HG03103 (cell line): ENCODE results near the gene CDK11B.
"Not testable (repeated sequence)": the region's sequence is repeated elsewhere in the genome, so short reads cannot be mapped to it uniquely, and the experiment has no call there.

ENCODE experiments used
- ATAC-seq: cut with Tn5 transposase; IDR thresholded peaks from one replicate; pipeline ENCODE4 v1.9.1; 2021; ENCODE audit warnings: low read depth; ENCODE audit not compliant: unreplicated experiment

CDK11B gene

DNA sequence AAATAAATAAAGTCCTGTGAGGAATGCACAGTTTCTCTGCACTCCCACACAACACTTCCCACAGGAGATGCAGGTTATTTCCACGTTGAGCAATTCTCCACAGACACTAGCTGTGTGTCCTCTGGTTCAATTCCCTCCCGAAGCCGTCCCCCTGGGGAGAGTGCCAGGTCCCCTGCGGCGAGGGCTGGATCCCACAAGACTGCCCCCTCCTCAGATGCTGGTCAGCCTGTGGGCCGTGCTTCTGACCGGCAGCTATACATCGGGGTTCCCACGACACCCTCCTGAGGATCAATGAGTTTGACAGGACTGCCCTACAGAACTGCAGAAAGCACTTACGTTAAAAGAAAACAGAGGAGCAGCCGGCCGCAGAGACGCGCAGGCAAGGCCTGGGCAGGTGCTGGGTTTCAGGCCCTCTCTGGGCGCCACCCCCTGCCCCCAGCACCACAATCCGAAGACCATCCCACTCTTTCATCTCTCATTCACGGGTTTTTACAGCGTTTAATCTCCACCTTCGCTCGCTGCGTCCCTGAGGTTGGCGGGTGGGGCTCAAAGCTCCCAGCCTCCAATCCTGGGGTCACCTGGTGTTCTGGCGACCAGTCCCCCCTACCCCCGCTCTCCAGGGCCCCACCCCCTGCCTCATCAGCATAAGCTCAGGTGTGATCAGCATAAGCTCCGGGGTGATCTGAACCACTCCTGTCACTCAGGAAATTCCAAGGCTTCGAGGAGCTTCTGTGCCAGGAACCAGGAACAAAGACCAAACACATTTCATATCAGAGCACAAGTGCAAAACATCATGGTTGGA is 24.5 kb upstream of the CDK11B start:
- no peak for ATAC-seq

DNA sequence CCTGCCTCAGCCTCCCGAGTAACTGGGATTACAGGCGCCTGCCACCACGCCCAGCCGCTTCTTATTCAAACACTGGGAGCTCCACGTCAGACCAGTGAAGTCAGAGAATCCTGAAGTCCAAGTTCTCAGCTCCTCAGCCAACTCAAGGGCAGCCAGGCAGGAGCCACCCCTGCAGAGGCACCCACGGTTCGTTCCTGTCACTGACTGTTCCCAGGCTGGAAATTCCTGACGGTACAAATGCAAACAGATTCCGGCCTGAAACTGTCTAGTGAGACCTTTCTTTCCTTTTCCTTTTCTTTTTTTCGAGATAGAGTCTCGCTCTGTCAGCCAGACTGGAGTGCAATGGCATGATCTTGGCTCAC is 22.1 kb upstream of the CDK11B start:
- no peak for ATAC-seq

DNA sequence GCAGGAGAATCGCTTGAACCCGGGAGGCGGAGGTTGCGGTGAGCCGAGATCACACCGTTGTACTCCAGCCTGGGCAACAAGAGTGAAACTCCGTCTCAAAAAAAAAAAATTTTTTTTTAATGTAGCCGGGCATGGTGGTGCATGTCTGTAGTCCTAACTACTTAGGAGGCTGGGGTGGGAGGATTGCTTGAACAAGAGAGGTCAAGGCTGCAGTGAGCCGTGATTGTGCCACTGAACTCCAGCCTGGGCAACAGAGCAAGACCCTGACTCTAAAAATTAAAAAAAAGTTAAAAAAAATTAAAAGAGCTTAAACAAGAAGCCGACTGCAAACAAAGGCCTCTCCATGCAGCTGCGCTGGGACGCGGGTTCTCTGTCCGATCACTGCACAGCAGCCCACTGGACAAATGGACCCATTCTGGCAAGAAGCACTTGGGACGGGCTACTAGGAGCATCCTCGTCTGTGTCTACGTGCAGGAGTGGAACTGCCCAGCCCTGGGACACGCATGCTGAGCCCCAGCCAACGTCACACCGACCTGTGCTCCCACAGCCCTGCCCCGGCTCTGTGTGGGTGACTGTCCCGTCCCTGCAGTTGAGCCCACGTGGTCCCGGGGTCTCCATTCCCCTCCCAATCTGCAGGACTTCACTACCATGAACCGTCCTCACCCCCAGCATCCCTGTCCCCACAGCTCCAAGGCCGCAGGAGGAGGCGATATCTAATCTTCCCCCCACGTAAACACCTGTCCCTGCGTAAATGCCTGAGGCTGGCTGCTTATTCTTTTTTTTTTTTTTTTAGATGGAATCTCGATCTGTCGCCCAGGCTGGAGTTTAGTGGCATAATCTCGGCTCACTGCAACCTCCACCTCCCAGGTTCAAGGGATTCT is 21.5 kb upstream of the CDK11B start:
- ATAC-seq = no peak

DNA sequence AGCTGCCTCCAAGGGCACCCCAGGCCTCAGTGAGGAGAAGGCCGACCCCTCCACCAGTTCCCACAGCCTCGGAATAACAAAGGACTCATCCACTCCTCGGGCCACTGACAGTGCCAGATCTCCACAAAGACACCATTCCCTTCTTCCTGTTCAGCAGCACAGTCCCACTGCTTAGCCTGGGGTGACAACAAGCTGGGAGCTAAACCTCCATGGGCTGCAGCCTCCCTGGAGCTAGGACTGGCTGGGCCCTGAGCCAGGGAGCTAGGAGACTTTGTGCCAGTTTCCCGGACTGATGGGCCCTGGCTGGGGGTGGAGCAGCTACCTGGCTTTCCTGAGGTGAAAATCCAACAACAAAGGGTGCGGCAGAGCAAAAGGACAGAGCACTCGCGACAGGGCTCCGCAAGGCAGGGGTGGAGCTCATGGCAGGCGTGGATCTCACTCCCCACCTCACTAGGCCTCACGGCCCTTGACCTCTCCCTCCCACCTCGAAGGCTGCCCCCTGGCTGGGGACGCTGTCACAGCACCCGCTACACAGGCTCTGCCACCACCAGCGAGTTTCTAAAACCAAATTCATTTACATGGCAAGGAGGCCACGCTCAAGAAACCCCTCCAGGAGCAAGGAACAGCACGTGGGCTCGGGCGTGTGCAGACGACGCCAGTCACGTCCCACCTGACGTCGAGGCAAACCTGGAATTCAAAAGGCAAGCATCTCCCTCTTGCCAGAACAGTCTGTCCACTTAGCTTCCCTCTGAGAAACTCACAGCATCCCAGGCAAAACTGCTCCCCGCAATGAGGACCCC is 20.0 kb upstream of the CDK11B start:
- ATAC-seq = no peak

DNA sequence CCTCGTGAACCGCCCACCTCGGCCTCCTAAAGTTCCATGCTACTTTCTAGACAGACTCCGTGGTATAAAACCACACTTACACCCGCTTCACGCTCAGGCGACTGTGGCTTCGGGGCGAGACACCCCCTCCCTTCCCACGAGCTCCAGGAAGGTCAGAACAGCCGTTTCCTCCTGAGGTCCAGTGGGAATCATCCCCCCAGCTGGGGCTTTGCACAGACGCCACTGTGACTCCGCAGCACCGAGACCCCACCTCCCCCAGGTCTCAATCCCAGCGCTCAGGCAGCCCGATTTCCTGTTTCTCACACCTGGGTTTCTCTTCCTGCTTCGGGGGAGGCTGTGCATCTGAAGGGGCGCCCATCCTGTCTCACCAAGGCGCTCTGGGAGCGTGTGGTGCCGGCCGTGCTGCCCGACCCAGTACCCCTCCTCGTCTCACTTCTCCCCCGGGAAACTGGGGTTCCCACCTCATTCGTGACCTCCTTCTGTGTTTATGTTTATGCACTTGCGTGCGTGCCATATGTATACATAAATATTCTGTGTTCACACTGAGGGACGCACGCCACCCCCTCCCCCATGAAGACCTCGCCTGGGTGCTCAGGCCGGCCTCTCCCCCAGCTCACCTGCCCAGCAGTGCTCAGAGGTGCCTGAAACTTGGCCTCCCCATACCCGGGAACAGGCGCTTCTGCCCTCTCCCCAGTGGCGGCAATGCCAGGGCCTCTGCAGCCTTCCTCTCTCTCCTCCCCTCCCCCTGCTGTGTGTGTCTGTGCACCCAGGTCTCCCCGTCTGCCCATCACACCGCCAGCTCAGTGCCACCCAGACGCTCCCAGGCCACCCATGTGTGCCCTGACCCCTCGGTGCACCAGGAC is 19.1 kb upstream of the CDK11B start:
- no peak for ATAC-seq

DNA sequence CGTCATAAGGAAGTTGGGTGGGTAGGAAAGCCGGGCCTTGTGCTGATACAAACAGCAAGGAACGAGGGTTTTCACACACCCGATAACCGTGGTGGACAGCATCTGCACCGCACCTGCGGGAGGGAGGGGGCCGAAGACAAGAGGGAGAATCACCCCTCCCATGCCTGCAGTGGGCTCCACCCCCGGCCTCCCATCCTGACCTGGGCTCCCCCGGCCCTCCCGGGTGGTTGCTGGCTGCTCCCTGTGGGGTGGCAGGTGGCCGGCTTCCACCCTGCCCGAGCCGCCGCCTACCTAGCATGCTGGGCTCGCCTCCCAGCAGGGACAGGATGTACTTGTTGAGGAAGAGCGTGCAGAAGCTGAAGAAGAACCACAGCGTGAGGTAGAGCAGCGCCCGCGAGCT is 17.3 kb upstream of the CDK11B start:
- not testable (repeated sequence) for ATAC-seq

DNA sequence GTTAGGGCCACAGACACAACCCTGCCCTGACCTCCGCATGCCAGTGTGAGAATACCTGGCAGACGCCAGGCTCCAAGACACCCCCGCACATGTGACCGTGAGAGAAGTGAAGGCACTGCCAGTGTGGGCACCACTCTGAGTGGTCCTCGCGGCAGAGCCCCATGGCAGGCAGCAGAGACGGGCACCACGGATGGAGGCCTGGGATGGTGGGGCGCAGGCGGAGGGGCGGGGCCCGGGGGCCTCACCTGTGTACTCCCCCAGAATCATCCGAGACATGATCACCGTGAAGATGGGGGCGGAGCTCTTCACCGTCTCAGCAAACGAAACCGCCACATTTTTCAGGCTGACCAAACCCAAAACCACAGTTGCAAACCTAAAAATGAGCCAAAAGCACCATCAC is 16.4 kb upstream of the CDK11B start:
- not testable (repeated sequence) for ATAC-seq

DNA sequence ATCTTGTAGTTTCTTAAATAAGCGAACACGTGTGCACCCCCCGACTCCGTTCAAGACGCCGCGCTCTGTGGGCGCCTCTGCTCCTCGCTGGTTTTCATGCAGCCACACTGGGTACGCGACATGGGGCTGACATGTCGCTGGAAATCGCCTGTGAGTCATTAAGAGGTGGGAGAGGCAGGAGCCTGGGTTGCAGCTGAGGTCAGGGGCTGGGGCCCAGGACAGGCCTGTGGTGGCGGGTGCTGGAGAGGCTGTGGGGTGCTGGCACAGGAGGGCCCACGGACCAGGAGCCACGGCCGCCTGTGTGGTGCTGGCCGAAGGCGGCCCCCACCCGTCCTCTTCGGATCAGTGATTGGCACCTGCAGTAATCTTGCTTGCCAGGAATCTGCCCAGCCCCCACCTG is 16.0 kb upstream of the CDK11B start:
- not testable (repeated sequence) for ATAC-seq

DNA sequence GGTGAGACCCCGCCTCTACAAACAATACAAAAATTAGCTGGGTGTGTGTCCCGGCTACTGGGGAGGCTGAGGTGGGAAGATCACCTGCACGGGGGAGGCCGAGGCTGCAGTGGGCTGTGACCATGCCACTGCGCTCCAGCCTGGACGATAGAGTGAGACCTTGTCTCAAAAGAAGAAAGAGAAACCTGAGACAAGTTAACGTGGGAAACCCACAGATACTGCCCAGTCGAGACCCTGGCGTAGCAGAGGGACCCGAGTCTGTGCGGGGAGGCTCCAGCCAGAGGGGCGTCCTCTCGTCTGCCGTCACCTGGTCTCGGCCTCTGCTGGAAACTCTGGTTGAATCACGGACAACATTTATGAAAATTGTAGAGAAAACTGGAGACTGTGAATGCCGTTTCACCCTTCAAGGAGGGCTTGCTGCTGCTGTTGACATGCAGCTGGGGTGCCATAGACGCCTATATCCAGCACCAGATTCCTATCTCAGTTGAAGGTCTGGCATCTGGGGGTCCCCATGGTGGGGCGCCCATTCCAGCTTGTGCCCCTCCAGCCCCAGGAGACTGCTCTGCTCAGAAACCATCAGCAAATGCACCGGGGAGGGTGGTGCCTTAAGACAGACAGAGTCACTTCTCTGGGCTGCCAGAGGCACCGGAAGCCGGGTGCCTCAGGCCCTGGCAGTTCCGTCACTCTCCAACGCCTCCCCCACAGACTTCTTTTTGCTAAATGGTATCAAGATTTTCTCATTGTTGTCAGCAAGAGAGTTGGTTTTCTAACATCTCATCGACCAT is 13.6 kb upstream of the CDK11B start:
- no peak for ATAC-seq

DNA sequence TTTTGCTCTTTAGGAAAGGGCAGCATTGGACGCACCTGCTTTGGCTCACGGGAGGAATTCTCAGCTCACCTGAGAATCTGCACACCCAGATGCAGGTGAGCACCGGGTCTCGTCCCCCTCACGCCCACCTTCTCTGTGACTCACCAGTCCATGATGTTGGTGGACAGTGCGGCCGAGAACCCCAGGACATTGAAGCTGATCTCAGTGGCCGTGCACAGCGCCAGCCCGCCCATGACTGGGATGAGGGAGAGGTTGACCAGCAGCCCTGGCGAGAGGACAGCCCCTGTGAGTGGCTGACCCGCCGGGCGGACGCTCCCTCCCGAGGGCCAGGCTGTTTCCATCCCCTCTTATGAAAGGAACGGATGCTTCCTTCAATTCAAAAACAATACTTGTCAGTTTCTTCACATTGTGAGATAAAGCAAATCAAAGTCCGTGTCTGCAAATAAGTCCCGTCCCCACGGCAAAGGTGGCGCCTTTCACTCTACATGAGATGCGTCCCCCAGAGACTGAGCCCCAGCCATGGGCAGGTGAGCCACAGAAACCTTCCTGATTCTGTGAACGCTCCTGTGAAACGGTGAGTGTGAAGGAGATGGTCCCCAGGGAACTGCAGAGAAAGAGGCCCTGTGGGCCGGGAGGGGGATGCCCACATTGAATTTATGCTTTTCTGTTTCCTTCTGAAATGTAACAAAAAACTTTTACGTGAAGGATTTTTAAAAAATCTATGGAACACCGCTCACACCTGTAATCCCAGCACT is 12.7 kb upstream of the CDK11B start:
- ATAC-seq = no peak

DNA sequence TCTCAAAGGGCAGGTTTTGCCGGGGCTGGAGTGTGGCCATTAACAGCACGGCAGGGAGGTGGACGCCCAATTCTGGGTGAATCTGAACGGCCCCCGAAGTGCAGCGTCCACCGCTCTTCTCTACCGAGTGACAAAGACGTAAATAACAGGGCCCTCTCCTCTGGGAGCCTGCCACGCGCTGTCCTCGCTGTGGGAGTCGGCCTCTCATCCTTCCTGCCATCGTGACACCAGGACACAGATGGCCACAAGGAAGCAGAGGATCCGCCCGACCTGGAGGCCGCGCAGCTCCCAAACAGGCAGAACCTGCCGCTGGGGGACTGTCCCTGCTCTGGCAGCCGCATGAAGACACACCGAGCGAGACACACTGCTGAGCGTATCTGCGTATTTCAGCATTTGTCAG is 12.1 kb upstream of the CDK11B start:
- no peak for ATAC-seq

DNA sequence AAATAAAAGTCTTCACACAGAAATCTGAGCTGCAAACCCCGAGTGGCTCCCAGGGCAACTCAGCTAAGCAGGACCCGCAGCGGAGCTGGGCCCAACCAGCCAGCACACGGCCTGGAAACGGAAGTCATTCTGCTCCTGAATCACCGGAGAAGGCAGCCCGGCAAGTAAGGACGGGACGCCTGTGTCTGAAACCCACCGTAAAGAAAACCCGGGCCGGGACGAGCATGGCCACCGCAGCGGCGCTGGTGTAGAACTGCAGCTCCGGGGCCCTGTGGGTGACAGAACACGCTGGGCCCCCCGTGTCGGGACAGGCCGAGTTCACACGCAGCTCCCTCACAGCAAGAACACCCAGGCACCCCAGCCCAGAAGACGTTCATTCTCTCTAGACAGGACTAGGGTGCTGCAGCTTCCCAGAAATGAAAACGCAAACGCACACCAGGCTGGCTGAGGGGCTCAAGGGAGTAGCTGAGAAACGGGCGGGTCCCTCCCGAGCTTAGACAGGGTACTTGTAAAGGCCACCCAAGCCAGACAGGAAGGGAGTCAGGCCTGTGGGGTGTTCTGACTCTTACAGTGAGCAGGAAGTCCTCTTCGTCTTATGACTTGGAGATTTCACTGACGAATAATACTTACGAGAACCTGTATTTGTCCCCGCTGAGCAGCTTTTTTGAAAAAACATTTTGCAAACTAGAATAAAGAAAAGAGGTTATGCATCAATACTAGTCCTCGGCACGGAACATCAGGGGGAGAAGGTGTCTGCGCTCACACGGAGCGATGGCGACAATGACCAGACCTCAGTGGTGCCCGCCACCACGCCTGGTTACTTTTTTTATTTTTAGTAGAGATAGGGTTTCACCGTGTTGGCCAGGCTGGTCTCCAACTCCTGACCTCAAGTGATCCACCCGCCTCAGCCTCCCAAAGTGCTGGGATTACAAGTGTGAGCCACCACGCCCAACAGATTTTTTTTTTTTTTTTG is 10.9 kb upstream of the CDK11B start:
- no peak for ATAC-seq

DNA sequence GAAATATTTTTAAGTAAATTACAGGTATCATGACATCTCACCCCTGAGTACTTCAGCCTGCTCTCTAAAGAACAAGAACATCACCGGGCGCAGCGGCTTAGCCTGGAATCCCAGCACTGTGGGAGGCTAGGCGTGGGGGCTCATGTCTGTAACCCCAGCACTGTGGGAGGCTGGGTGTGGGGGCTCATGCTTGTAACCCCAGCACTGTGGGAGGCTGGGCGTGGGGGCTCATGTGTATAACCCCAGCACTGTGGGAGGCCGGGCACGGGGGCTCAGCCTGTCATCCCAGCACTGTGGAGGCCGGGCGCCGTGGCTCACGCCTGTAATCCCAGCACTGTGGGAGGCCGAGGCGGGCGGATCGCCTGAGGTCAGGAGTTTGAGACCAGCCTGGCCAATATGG is 7.7 kb upstream of the CDK11B start:
- no peak for ATAC-seq

DNA sequence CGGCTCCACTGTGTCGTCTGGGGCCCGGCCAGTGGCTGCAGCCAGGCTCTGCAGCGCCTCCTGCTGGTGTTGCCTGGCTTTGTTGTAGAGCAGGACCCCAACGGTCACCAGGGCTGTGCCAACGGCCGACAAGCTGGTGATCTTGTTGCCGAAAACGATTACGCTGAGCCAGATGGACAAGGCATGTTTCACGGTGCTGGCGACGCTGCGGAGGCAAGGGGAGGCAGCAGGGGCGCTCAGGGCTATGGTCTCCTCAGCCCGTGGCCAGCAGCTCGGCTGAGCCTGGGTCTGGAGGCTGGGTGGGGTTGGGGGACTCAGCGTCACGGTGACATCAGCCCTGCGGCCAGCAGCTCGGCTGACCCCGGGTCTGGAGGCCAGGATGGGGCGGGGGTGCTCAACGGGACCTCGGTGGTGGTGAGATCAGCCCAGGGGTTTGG is 7.0 kb upstream of the CDK11B start:
- no peak for ATAC-seq

DNA sequence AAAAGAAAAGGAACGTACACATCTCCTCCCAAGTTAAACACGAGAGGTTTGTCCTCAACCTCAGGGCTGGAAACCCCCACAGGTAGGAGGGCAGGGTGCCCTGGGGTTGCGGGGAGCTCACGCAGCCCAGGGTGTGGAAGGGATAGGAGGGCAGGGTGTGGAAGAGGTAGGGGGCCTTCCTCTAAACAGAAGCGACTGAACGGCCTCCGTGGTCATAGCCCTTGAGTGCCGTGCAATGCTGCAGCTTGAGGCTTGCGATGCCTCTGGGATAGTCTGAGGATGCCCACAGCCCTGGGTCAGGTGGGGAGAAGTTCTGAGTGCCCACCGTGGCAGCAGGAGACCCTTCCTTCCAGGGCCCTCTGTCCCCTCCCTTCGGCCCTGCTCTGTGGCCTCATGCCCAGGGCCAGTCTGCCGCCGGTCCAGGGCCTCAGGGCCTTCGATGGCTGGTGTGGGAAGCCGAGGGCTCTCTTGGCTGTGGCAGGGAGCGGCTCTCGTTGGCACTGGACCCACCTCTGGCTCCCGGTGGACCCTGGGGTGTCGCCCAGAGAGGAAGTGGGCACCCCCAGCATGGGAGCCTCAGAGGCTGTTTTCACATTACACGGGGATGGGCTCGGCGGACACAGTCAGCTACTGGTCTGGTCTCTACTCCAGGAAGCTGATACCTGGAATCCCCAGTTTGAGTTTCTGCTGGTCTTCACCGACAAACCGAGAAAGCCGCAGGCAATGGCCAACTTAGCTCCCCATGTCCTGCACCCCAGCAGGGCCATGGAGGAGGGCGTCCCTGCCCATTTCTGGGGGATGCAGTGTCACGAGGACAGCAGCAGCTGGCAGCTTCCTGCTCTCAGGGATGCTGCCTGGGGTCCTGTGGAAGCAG is 6.4 kb upstream of the CDK11B start:
- ATAC-seq = no peak

DNA sequence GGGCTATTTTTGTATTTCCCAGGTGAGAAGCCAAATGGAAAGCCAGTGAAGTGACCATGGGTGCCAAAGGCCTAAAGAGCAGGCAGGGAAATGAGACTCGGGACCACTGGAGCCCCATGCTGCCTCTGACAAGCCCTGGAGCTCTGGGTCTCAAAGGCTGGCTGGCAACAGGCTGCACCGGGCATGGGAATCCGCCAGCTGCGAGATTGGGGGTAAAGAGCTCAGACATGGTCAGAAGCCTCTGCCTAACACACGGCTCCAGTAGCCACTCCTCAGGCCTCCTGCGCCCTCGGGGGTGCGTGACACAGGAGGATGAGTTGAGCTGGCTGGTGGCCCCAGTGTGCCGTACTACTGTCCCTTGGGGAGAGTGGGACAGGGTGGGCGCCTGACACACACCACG is 5.5 kb upstream of the CDK11B start:
- ATAC-seq = not testable (repeated sequence)
